ENCODE measurements around the gene NTRK3. TPM values are rescaled to one million over a fixed set of nuclear protein-coding genes. Genes with fewer than 3 reads are reported as not detected.

The NTRK3 gene
- total and polyA plus RNA-seq, 12 donors, result 1.6 to 8.5 (median 3.3) TPM

DNA sequence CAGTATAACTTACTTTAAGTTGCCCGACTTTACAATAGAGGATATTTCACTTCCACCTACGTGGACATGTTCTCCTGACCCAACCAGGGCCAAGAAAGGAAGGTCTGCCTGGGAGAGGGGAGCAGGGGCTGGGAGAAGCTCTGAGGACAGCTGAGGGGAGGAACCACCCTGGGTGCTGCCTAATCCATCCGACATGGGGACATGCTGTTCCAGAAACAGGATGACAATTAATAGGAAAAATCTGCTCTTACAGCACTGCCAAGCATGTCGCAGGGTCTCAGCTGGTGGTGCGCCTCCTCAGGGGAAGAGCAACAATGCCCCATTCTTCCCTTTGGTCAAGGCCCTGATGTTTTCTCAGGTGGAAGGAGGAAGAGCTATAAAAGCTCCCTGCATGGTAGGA, 132.3 kb downstream of the NTRK3 start:
- intact Hi-C loops (cut with DNase I), result no loop called here
- WGBS, 4 donors, result 66 to 78% (median 75%) methylated on average over 5 of the region's 5 CpGs
- DNase-seq, result no peak

DNA sequence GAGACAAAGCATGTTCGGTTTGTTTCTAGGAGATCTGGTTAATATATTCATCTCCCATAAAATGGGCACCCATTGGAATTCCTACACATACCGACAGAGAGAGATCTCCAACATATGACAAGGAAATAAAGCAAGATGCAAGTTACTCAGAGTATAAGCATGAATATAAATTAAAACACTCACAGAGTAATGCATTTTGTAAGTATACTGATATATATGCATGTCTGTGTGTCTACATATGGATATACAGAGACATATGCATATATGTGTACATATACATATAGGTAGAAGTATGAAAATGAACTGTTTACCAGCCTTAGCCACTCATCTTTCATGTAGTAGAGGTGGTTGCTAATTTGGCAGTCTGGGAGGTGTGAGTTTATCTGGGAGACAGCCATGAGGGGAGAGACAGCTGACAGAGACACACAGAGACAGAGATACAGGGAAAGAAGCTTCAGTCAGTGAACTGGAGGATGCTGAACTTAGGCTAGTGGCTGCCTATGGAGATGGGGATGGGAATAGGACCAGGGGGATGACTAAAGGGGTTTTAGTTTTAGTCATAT, 134.5 kb downstream of the NTRK3 start:
- Histone ChIP-seq H3K27me3 (no peaks in the 10 kb centered on the region), H3K4me3 (no peak overlapping the region), H3K9me3 (replicated peaks in 1 of 3) (no peaks in the 10 kb centered on the region), H3K27ac (no peak overlapping the region), H3K36me3 (replicated peaks in 1 of 2) (no peaks in the 10 kb centered on the region), H3K4me1 (replicated peaks in 1 of 2) (no peaks in the 10 kb centered on the region)
- no peak for TF ChIP-seq POLR2A (IDR thresholded peaks at IDR 0.05)
- TF ChIP-seq, protein P1, sequence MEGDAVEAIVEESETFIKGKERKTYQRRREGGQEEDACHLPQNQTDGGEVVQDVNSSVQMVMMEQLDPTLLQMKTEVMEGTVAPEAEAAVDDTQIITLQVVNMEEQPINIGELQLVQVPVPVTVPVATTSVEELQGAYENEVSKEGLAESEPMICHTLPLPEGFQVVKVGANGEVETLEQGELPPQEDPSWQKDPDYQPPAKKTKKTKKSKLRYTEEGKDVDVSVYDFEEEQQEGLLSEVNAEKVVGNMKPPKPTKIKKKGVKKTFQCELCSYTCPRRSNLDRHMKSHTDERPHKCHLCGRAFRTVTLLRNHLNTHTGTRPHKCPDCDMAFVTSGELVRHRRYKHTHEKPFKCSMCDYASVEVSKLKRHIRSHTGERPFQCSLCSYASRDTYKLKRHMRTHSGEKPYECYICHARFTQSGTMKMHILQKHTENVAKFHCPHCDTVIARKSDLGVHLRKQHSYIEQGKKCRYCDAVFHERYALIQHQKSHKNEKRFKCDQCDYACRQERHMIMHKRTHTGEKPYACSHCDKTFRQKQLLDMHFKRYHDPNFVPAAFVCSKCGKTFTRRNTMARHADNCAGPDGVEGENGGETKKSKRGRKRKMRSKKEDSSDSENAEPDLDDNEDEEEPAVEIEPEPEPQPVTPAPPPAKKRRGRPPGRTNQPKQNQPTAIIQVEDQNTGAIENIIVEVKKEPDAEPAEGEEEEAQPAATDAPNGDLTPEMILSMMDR (IDR thresholded peaks at IDR 0.05), result no peak
- intact Hi-C loops (cut with DNase I), result no loop called here
- DNase-seq, result no peak
- 77 to 85% (median 83%) methylated on average over 2 of the region's 2 CpGs for WGBS, 4 donors

More for the DNA sequence above, 132.3 kb downstream of the NTRK3 start:
- Histone ChIP-seq H3K4me1 (replicated peaks in 1 of 2) (no peaks in the 10 kb centered on the region), H3K4me3 (no peak overlapping the region), H3K27me3 (no peaks in the 10 kb centered on the region), H3K9me3 (replicated peaks in 1 of 3) (no peaks in the 10 kb centered on the region), H3K36me3 (replicated peaks in 1 of 2) (no peaks in the 10 kb centered on the region), H3K27ac (no peak overlapping the region)
- TF ChIP-seq, protein P1 (IDR thresholded peaks at IDR 0.05), result no peak
- TF ChIP-seq POLR2A (IDR thresholded peaks at IDR 0.05), result no peak

DNA sequence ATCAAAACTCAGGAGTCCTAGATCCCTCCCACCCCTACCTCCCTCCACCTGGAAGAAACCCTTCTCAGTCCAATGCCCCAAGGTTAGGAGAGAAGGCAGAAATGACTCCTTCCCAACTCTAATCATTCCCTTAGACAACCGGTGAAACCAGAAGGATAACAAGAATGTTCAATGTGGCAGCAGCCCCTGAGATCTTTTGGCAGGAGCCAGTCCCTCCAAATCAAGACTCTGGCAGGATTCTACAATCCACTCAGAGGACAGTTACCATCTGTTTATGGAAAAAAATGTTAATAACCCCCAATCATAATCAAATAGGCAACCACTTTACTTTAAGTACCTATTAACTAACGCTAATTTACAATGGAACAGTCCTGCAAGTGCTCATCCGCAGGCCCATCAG, 136.5 kb downstream of the NTRK3 start:
- DNase-seq, result no peak
- Histone ChIP-seq H3K4me3 (no peak overlapping the region), H3K36me3 (replicated peaks in 1 of 2) (no peaks in the 10 kb centered on the region), H3K27me3 (no peaks in the 10 kb centered on the region), H3K9me3 (replicated peaks in 1 of 3) (no peaks in the 10 kb centered on the region), H3K27ac (no peak overlapping the region), H3K4me1 (replicated peaks in 1 of 2) (no peaks in the 10 kb centered on the region)
- no peak for TF ChIP-seq POLR2A (IDR thresholded peaks at IDR 0.05)
- TF ChIP-seq, protein P1 (IDR thresholded peaks at IDR 0.05), result no peak
- 76 to 84% (median 78%) methylated on average over 3 of the region's 3 CpGs for WGBS, 4 donors
- intact Hi-C loops (cut with DNase I), result no loop called here

DNA sequence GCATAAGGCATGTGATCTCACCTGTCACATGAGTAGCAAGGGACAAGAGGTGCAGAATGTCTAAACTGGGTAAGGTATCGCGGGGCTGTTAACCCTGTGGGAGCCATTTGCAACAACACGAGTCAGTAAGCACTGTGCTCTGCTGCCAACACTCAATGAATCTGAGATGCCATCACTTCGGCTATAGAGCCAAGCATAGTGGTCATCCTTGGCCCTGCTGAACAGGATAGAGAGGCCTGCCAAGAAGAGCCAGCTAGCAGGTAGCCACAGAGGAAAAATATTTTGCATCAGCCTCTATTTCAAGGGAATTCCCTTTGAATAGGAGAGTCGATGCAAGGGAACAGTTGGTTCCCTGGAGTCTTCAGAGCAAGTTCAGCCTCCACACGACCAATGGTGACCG, 137.8 kb downstream of the NTRK3 start:
- H3K27me3 ChIP-seq, result no peaks in the 10 kb centered on the region
- intact Hi-C loops (cut with DNase I), result no loop called here
- TF ChIP-seq, protein P1 (IDR thresholded peaks at IDR 0.05), result no peak
- no peak for TF ChIP-seq POLR2A (IDR thresholded peaks at IDR 0.05)

More for the DNA sequence above, 137.8 kb downstream of the NTRK3 start:
- Histone ChIP-seq H3K4me1 (replicated peaks in 1 of 2) (no peaks in the 10 kb centered on the region), H3K36me3 (replicated peaks in 1 of 2) (no peaks in the 10 kb centered on the region), H3K9me3 (replicated peaks in 1 of 3) (no peaks in the 10 kb centered on the region), H3K27ac (no peak overlapping the region), H3K4me3 (no peak overlapping the region)
- no peak for DNase-seq
- WGBS, 4 donors, result 70 to 77% (median 74%) methylated on average over 7 of the region's 7 CpGs
